Caco-2 (cell line): ENCODE measurements around the gene HMCN2. TPM values are rescaled to one million over a fixed set of nuclear protein-coding genes. Genes with fewer than 3 reads are reported as not detected.

ENCODE experiments used
- BruUV-seq: library from RNA; stranded (reverse); fragments of 400-500 nt; replicated peaks from 2 replicates; lab custom pipeline; 2021; lab: Mats Ljungman, UMichigan
- CTCF ChIA-PET: fragments of 300-600 bp; sonication (Branson Sonifier 250); formaldehyde crosslinking; loops from one replicate; lab custom pipeline; 2022; ENCODE audit warnings: antibody characterized with exemption; lab: Charles Lee
- POLR2A ChIA-PET: fragments of 300-600 bp; sonication (Branson Sonifier 250); formaldehyde crosslinking; loops from one replicate; lab custom pipeline; 2022; ENCODE audit warnings: antibody characterized with exemption; lab: Charles Lee
- DNase-seq, 2 experiments: peaks; one replicate each; pipeline versions ENCODE4 v3.0.0 to v3.0.0-alpha.2; 2020 to 2022
- H3K27me3 ChIP-seq: replicated peaks from 2 replicates; pipeline ENCODE4 v1.6.0; 2011; ENCODE audit warnings: low read length; ENCODE audit not compliant: control insufficient read depth, insufficient read depth
- H3K36me3 ChIP-seq: 2 replicates; pipeline ENCODE4 v1.5.1; 2011; ENCODE audit warnings: low read length; ENCODE audit not compliant: control insufficient read depth, insufficient read depth
- H3K4me1 ChIP-seq: fragments of 250-450 bp; sonication (Bioruptor Pico); 2 replicates; pipeline ENCODE4 v1.5.1; 2020; ENCODE audit warnings: mild to moderate bottlenecking
- H3K4me3 ChIP-seq: 2 replicates; pipeline ENCODE4 v1.5.1; 2011; ENCODE audit warnings: low read depth, mild to moderate bottlenecking, control low read depth, low read length
- H3K9me3 ChIP-seq: fragments of 250-450 bp; sonication (Bioruptor Pico); 2 replicates; pipeline ENCODE4 v1.5.1; 2020; ENCODE audit warnings: mild to moderate bottlenecking, moderate library complexity
- H3K27ac Mint-ChIP-seq: one replicate; pipeline ENCODE4 v1.8.0; 2022; ENCODE audit warnings: mixed read lengths; ENCODE audit not compliant: unreplicated experiment
- H3K27me3 Mint-ChIP-seq: one replicate; pipeline ENCODE4 v1.8.0; 2022; ENCODE audit warnings: mixed read lengths; ENCODE audit not compliant: insufficient read depth, unreplicated experiment
- H3K36me3 Mint-ChIP-seq: one replicate; pipeline ENCODE4 v1.8.0; 2022; ENCODE audit warnings: mild to moderate bottlenecking, mixed read lengths; ENCODE audit not compliant: insufficient read depth, unreplicated experiment
- H3K4me1 Mint-ChIP-seq: one replicate; pipeline ENCODE4 v1.8.0; 2022; ENCODE audit warnings: low read depth, mixed read lengths; ENCODE audit not compliant: unreplicated experiment
- H3K4me3 Mint-ChIP-seq: one replicate; pipeline ENCODE4 v1.8.0; 2022; ENCODE audit warnings: mild to moderate bottlenecking, moderate library complexity, mixed read lengths; ENCODE audit not compliant: unreplicated experiment
- H3K9me3 Mint-ChIP-seq: one replicate; pipeline ENCODE4 v1.8.0; 2022; ENCODE audit warnings: mixed read lengths; ENCODE audit not compliant: unreplicated experiment
- CTCF ChIP-seq, 2 experiments: fragments of 200-600 bp in 1 of 2; IDR thresholded peaks; 1 replicate in 1 of 2; 2 replicates in 1 of 2; pipeline versions ENCODE4 v1.5.1 to v1.8.0; 2011 to 2022; ENCODE audit warnings: antibody characterized with exemption in 1 of 2, control low read depth in 1 of 2, inconsistent platforms in 1 of 2, low read depth in 1 of 2, low read length in 1 of 2, mild to moderate bottlenecking in 1 of 2, moderate library complexity in 1 of 2; ENCODE audit not compliant: insufficient read depth in 1 of 2, severe bottlenecking in 1 of 2, unreplicated experiment in 1 of 2
- intact Hi-C: fragments of 100-400 bp; cut with micrococcal nuclease; formaldehyde crosslinking; loops from one replicate; pipeline ENCODE4 v1.10.0; 2022; ENCODE audit not compliant: unreplicated experiment
- total RNA-seq: library from RNA; stranded (reverse); gene quantifications from 2 replicates; pipeline ENCODE4 v1.2.3, GENCODE V29; 2022

Gene HMCN2
- total RNA-seq, 1 experiment from 2014 or later = 0.41 TPM

GRCh38 chr9:130421802-130422276, 156.3 kb downstream of the HMCN2 start:
- no peak for DNase-seq
- Histone ChIP-seq H3K4me3 (no peak overlapping the region), H3K36me3 (no peaks in the 10 kb centered on the region), H3K27me3 (no peaks in the 10 kb centered on the region), H3K9me3 (no peaks in the 10 kb centered on the region), H3K4me1 (peaks cover 26% of the 10 kb centered on the region)
- BruUV-seq = no TSS peak
- H3K9me3 Mint-ChIP-seq = no peaks in the 10 kb centered on the region
- H3K27ac Mint-ChIP-seq = no peak overlapping the region
- intact Hi-C loops = no loop called here
- no peak overlapping the region for H3K4me3 Mint-ChIP-seq
- H3K36me3 Mint-ChIP-seq = no peaks in the 10 kb centered on the region
- POLR2A ChIA-PET = no interaction called here
- H3K4me1 Mint-ChIP-seq = peaks cover 12% of the 10 kb centered on the region
- H3K27me3 Mint-ChIP-seq = no peaks in the 10 kb centered on the region
- CTCF ChIA-PET = no interaction called here
- TF ChIP-seq CTCF (IDR thresholded peaks at IDR 0.05; ENCODE audit: insufficient read depth in 1 of 2, low read depth in 1 of 2, low read length in 1 of 2, severe bottlenecking in 1 of 2, unreplicated experiment in 1 of 2) = no peak

GRCh38 chr9:130422546-130422945, 157.0 kb downstream of the HMCN2 start:
- Histone ChIP-seq H3K4me3 (no peak overlapping the region), H3K27me3 (no peaks in the 10 kb centered on the region), H3K36me3 (no peaks in the 10 kb centered on the region), H3K9me3 (no peaks in the 10 kb centered on the region), H3K4me1 (peaks cover 31% of the 10 kb centered on the region)
- intact Hi-C loops = no loop called here
- Mint-ChIP-seq H3K36me3 (no peaks in the 10 kb centered on the region), H3K4me3 (no peak overlapping the region), H3K9me3 (no peaks in the 10 kb centered on the region), H3K4me1 (peaks cover 14% of the 10 kb centered on the region), H3K27ac (no peak overlapping the region), H3K27me3 (no peaks in the 10 kb centered on the region)
- no TSS peak for BruUV-seq
- DNase-seq = no peak
- CTCF ChIA-PET = no interaction called here
- TF ChIP-seq CTCF (IDR thresholded peaks at IDR 0.05; ENCODE audit: insufficient read depth in 1 of 2, low read depth in 1 of 2, low read length in 1 of 2, severe bottlenecking in 1 of 2, unreplicated experiment in 1 of 2) = no peak
- POLR2A ChIA-PET = no interaction called here

- no peaks in the 10 kb centered on the region for H3K27me3 Mint-ChIP-seq
Measured at GRCh38 chr9:130423272-130423671, 157.7 kb downstream of the HMCN2 start.

More at GRCh38 chr9:130423272-130423671, 157.7 kb downstream of the HMCN2 start:
- no peaks in the 10 kb centered on the region for H3K36me3 ChIP-seq
- H3K27me3 ChIP-seq = no peaks in the 10 kb centered on the region
- no peak for DNase-seq
- intact Hi-C loops = no loop called here
- H3K27ac Mint-ChIP-seq = no peak overlapping the region
- TF ChIP-seq CTCF (IDR thresholded peaks at IDR 0.05; ENCODE audit: insufficient read depth in 1 of 2, low read depth in 1 of 2, low read length in 1 of 2, severe bottlenecking in 1 of 2, unreplicated experiment in 1 of 2) = no peak
- no peaks in the 10 kb centered on the region for H3K36me3 Mint-ChIP-seq
- ChIA-PET CTCF (interaction anchor here (0.6 kb wide), 1 partner anchor 317 kb away, joined by 3 read pairs; no protein-coding TSS in a partner anchor), POLR2A (no interaction called here)
- H3K4me1 Mint-ChIP-seq = peaks cover 14% of the 10 kb centered on the region
- H3K9me3 Mint-ChIP-seq = no peaks in the 10 kb centered on the region
- peaks cover 31% of the 10 kb centered on the region for H3K4me1 ChIP-seq
- no peak overlapping the region for H3K4me3 ChIP-seq
- no peak overlapping the region for H3K4me3 Mint-ChIP-seq
- BruUV-seq = no TSS peak
- H3K9me3 ChIP-seq = no peaks in the 10 kb centered on the region
